K562 (cell line): Measurements from ENCODE around the gene PANK2. TPM values are rescaled to one million over a fixed set of nuclear protein-coding genes. Genes with fewer than 3 reads are reported as not detected.
A peak's percentile ranks its signal among the peaks of the same experiment; 100 is the strongest.

Experiments
- EP300 ChIP-seq: IDR thresholded peaks from 2 replicates; pipeline ENCODE4 v1.6.1; 2012; ENCODE audit warnings: low read length, improper control_type of control experiment
- HNRNPK ChIP-seq: fragments of 200-400 bp; formaldehyde crosslinking; IDR thresholded peaks from one replicate; pipeline ENCODE4 v1.6.1; 2018; ENCODE audit warnings: mild to moderate bottlenecking, low read depth, low read length; ENCODE audit not compliant: poor library complexity, severe bottlenecking
- KDM1A ChIP-seq, 2 experiments: fragments of 450-650 bp; IDR thresholded peaks; 2 replicates each; pipeline ENCODE4 v1.6.1; 2016; ENCODE audit warnings: mild to moderate bottlenecking in 2 of 2
- NCOR1 ChIP-seq: fragments of 450-650 bp; IDR thresholded peaks from 2 replicates; pipeline ENCODE4 v1.6.1; 2016; ENCODE audit warnings: mild to moderate bottlenecking, moderate library complexity
- NFE2 ChIP-seq: IDR thresholded peaks from 2 replicates; pipeline ENCODE4 v1.6.1; 2014; ENCODE audit warnings: antibody characterized with exemption, low read depth
- NONO ChIP-seq, 2 experiments: fragments of 200-400 bp in 1 of 2; fragments of 450-650 bp in 1 of 2; formaldehyde crosslinking in 1 of 2; IDR thresholded peaks; 2 replicates each; pipeline ENCODE4 v1.6.1; 2017; ENCODE audit warnings: low read depth in 2 of 2, mild to moderate bottlenecking in 2 of 2, moderate library complexity in 2 of 2, low read length in 1 of 2
- NR2C2 ChIP-seq, 2 experiments: fragments of 200-800 bp in 1 of 2; sonication (Bioruptor generic) in 1 of 2; sonication (generic) in 1 of 2; formaldehyde crosslinking in 1 of 2; IDR thresholded peaks; 2 replicates each; pipeline versions ENCODE4 v1.6.1 to v1.8.0; 2016 to 2022; ENCODE audit warnings: mild to moderate bottlenecking in 1 of 2, missing compliant biosample characterization in 1 of 2, missing genetic modification characterization in 1 of 2, missing genetic modification reagents in 1 of 2
- PHF20 ChIP-seq: fragments of 450-650 bp; IDR thresholded peaks from 2 replicates; pipeline ENCODE4 v1.6.1; 2018; ENCODE audit not compliant: partially characterized antibody
- SMAD3 ChIP-seq: fragments of 450-650 bp; formaldehyde crosslinking; conservative IDR thresholded peaks from 2 replicates; pipeline ENCODE4 v1.4.0; 2020; ENCODE audit warnings: mild to moderate bottlenecking
- SMARCA4 ChIP-seq: fragments of 450-650 bp; IDR thresholded peaks from 2 replicates; pipeline ENCODE4 v1.6.1; 2016
- SUPT5H ChIP-seq: fragments of 450-650 bp; IDR thresholded peaks from 2 replicates; pipeline ENCODE4 v1.6.1; 2016
- TCF3 ChIP-seq: sonication (generic); formaldehyde crosslinking; IDR thresholded peaks from 2 replicates; pipeline ENCODE4 v1.4.0; 2020; ENCODE audit warnings: mild to moderate bottlenecking, missing genetic modification reagents
- TGIF2 ChIP-seq: sonication (generic); formaldehyde crosslinking; IDR thresholded peaks from 2 replicates; pipeline ENCODE4 v1.8.1; 2022; ENCODE audit warnings: mild to moderate bottlenecking, missing genetic modification reagents, moderate library complexity
- ZBTB17 ChIP-seq: fragments of 450-650 bp; formaldehyde crosslinking; IDR thresholded peaks from 2 replicates; pipeline ENCODE4 v1.4.0; 2020; ENCODE audit warnings: mild to moderate bottlenecking
- ZEB2 ChIP-seq: fragments of 450-650 bp; IDR thresholded peaks from 2 replicates; pipeline ENCODE4 v1.6.1; 2016
- ZNF696 ChIP-seq: fragments of 250-450 bp; sonication (Bioruptor Pico); conservative IDR thresholded peaks from 2 replicates; pipeline ENCODE4 v1.4.0; 2020; ENCODE audit warnings: mild to moderate bottlenecking, moderate library complexity
- polyA plus RNA-seq, 8 experiments: library from polyadenylated mRNA; depleted of rRNA in 4 of 8; stranded (reverse) in 5 of 8; unstranded in 3 of 8; fragments of >200 nt; fragmentation: Nextera tagmentation in 2 of 8; fragmentation: Illumina TruSeq in 1 of 8; extraction: Ambion mirVana in 2 of 8; extraction: Trizol in 1 of 8; gene quantifications; 2 replicates each; pipeline versions ENCODE4 v1.2.1 to v1.2.3, GENCODE V29; 2011 to 2014; ENCODE audit warnings: inconsistent platforms in 1 of 8, missing spikeins in 1 of 8
- total RNA-seq, 7 experiments: library from RNA; depleted of rRNA in 6 of 7; stranded (reverse); fragments of >200 nt in 6 of 7; fragmentation: Illumina TruSeq in 2 of 7; extraction: Trizol in 2 of 7; gene quantifications; 2 replicates each; pipeline versions ENCODE4 v1.2.1 to v1.2.3, GENCODE V29; 2011 to 2021; ENCODE audit warnings: low replicate concordance in 1 of 7
- TF ChIP-seq, protein P1 (sequence below): fragments of 250-450 bp; sonication (Bioruptor Pico); IDR thresholded peaks from 2 replicates; pipeline ENCODE4 v1.4.0; 2020; ENCODE audit warnings: mild to moderate bottlenecking
- TF ChIP-seq, protein P2 (sequence below): fragments of 450-650 bp; formaldehyde crosslinking; IDR thresholded peaks from 2 replicates; pipeline ENCODE4 v1.4.0; 2020; ENCODE audit warnings: mild to moderate bottlenecking, moderate library complexity

PANK2 gene
- total and polyA plus RNA-seq, 9 of the 15 experiments (the other 6 are each of a cell fraction or from before 2014, with no cell fraction given), result 14.9 to 43.5 (median 31.4) TPM

DNA sequence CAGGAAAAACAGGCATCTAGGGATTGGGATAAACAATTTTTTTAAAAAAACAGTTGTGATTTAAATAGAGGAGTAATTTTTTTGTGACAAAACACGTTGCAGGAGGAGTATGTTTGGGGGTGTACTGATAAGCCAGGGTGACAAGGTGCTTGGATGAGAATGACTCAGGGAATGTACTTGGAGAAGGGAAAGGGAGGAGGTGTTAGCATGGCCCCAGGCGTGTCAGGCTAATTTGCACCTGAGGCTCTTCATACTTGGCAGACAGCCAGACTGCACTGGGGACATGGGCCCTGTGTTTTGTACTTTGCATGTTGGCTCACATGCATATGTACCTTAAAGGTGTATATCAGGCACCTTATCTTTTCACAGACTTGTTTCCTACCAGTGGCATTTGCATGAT lies 22.8 kb downstream of the PANK2 start (continued):
- no peak for TF ChIP-seq ZNF696
- TF ChIP-seq, protein P1, sequence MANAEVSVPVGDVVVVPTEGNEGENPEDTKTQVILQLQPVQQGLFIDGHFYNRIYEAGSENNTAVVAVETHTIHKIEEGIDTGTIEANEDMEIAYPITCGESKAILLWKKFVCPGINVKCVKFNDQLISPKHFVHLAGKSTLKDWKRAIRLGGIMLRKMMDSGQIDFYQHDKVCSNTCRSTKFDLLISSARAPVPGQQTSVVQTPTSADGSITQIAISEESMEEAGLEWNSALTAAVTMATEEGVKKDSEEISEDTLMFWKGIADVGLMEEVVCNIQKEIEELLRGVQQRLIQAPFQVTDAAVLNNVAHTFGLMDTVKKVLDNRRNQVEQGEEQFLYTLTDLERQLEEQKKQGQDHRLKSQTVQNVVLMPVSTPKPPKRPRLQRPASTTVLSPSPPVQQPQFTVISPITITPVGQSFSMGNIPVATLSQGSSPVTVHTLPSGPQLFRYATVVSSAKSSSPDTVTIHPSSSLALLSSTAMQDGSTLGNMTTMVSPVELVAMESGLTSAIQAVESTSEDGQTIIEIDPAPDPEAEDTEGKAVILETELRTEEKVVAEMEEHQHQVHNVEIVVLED (CRISPR knock-in tag), result no peak
- TF ChIP-seq ZBTB17, result no peak
- TF ChIP-seq, protein P2, sequence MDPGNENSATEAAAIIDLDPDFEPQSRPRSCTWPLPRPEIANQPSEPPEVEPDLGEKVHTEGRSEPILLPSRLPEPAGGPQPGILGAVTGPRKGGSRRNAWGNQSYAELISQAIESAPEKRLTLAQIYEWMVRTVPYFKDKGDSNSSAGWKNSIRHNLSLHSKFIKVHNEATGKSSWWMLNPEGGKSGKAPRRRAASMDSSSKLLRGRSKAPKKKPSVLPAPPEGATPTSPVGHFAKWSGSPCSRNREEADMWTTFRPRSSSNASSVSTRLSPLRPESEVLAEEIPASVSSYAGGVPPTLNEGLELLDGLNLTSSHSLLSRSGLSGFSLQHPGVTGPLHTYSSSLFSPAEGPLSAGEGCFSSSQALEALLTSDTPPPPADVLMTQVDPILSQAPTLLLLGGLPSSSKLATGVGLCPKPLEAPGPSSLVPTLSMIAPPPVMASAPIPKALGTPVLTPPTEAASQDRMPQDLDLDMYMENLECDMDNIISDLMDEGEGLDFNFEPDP, result no peak
- TF ChIP-seq NONO (IDR thresholded peaks at IDR 0.05; ENCODE audit: low read depth in 2 of 2, low read length in 1 of 2), result no peak
- no peak for TF ChIP-seq SMAD3 (CRISPR knock-in tag)
- TF ChIP-seq HNRNPK, result no peak
- peak; percentile 55; the same call in 1 of the 2 replicates for TF ChIP-seq ZEB2
- TF ChIP-seq PHF20, result no peak
- TF ChIP-seq NR2C2 (CRISPR knock-in tag; IDR thresholded peaks at IDR 0.05), result no peak
- 0 out of 2 replicates have a peak, but pooled peaks have one; percentile 31 for TF ChIP-seq NR2C2 (tag; IDR thresholded peaks at IDR 0.05)
- TF ChIP-seq NFE2, result peak; percentile 68
- peak; percentile 59 for TF ChIP-seq TCF3 (CRISPR knock-in tag)
- peak; percentile 18; the same call in 1 of the 2 replicates for TF ChIP-seq SMARCA4
- TF ChIP-seq KDM1A (IDR thresholded peaks at IDR 0.05), result 0 out of 4 replicates have a peak, but pooled peaks of 1 of the 2 experiments have one; percentile 7
- TF ChIP-seq EP300, result peak; percentile 19; the same call in 1 of the 2 replicates
- no peak for TF ChIP-seq TGIF2 (CRISPR knock-in tag)
- TF ChIP-seq NCOR1, result peak; percentile 23; the same call in 1 of the 2 replicates
- no peak for TF ChIP-seq SUPT5H
